GM21526 (cell line): Measurements from ENCODE around the gene NR2F1.

Source experiments
- ATAC-seq: cut with Tn5 transposase; IDR thresholded peaks from one replicate; pipeline ENCODE4 v1.9.1; 2021; ENCODE audit warnings: moderate library complexity; ENCODE audit not compliant: unreplicated experiment, low FRiP score

NR2F1 gene

GRCh38 chr5:93589829-93590215 is 6.8 kb downstream of the NR2F1 start:
- ATAC-seq, result no peak

- no peak for ATAC-seq
These were observed 7.5 kb downstream of the NR2F1 start for GRCh38 chr5:93590493-93590892.

- ATAC-seq, result no peak
These were observed 8.4 kb downstream of the NR2F1 start for GRCh38 chr5:93591323-93591945.

- ATAC-seq, result no peak
These were observed 9.9 kb downstream of the NR2F1 start for GRCh38 chr5:93592883-93593282.

- no peak for ATAC-seq
These were observed 10.6 kb downstream of the NR2F1 start for GRCh38 chr5:93593476-93594131.

- no peak for ATAC-seq
These were observed 11.8 kb downstream of the NR2F1 start for GRCh38 chr5:93594591-93595419.

- no peak for ATAC-seq
These were observed 12.6 kb downstream of the NR2F1 start for GRCh38 chr5:93595420-93596147.

- ATAC-seq, result no peak
These were observed 13.3 kb downstream of the NR2F1 start for GRCh38 chr5:93596310-93596675.

- ATAC-seq, result no peak
These were observed 13.9 kb downstream of the NR2F1 start for GRCh38 chr5:93596676-93597490.

- no peak for ATAC-seq
These were observed 15.3 kb downstream of the NR2F1 start for GRCh38 chr5:93598091-93599000.

- no peak for ATAC-seq
These were observed 16.0 kb downstream of the NR2F1 start for GRCh38 chr5:93599001-93599379.

GRCh38 chr5:93599399-93600120 is 16.5 kb downstream of the NR2F1 start:
- no peak for ATAC-seq

- ATAC-seq, result no peak
These were observed 17.5 kb downstream of the NR2F1 start for GRCh38 chr5:93600409-93601070.

- ATAC-seq, result no peak
These were observed 18.2 kb downstream of the NR2F1 start for GRCh38 chr5:93601071-93601801.

GRCh38 chr5:93601802-93602155 is 18.8 kb downstream of the NR2F1 start:
- no peak for ATAC-seq

- no peak for ATAC-seq
These were observed 19.4 kb downstream of the NR2F1 start for GRCh38 chr5:93602241-93603077.
